Hair follicle dermal papilla cell (primary cell): ENCODE measurements around the gene ANXA7. TPM values are rescaled to one million over a fixed set of nuclear protein-coding genes. Genes with fewer than 3 reads are reported as not detected.

ENCODE experiments used
- small RNA-seq: library from RNA; depleted of rRNA; stranded (forward); fragments of <200 nt; gene quantifications from one replicate; pipeline ENCODE3, GENCODE V24; 2012
- total RNA-seq: library from RNA; depleted of rRNA; stranded (reverse); fragments of >200 nt; gene quantifications from 2 replicates; pipeline ENCODE4 v1.2.3, GENCODE V29; 2012

The ANXA7 gene
- total RNA-seq = 109 and 125 TPM in 2 replicates

DNA sequence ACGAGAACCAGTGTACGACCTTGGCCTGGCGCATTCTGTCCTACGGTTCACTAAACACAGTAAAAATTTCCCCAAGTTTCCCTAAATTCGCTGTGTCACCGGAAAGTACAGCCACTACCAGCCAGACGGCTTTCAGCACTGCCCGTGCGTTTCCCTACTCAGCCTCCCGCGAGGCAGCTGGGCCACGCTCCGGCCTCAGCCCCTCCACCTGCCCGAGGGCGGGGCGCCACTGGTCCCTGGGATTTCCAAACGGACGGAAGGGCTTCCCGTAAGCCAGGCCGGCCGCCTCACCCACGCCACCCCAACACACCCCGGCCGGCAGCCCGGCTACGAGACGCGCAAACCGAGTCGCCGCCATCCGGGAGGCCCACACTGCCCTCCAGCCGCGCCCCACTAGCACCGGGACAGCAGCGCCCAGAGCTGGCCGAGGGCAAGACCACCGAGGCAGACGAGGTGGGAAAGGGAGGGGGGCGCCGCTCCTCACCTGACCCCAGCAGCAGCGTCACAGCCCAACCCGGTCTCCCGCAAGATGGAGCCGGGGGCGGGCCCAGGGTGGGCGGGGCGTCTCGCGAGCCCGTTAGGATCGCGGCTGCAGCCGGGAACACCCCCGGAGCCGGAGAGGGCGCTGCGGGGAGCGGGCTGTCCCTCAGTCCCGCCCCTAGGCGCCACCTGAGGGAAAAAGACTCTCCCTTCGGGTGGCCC is at the start of gene ANXA7:
Gene ANXA7 (minus strand): TSS at position 531 of the 702 bp plus-strand sequence. CDS start 13,202 bp downstream, outside the sequence.

DNA sequence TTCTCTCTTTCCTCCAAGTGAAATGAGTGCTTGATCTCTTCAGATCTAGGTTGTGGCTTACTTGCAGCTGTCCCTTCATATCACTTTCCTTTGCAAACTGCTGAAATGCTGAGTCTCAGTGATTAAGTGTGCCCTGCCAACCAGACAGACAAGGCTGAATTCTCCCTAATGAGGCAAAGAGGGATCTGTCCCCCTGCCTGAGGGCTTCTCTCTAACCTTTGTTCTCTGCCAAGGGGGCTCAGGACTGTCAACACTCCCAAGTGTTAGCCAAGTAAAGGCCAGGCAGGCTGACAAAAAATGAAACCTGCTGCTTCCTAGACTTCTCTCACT is 19.6 kb upstream of the ANXA7 start, which contains the start of gene MSS51:
Gene MSS51 (minus strand): TSS at position 24 of the 330 bp plus-strand sequence. CDS start 5,277 bp downstream, outside the sequence.

DNA sequence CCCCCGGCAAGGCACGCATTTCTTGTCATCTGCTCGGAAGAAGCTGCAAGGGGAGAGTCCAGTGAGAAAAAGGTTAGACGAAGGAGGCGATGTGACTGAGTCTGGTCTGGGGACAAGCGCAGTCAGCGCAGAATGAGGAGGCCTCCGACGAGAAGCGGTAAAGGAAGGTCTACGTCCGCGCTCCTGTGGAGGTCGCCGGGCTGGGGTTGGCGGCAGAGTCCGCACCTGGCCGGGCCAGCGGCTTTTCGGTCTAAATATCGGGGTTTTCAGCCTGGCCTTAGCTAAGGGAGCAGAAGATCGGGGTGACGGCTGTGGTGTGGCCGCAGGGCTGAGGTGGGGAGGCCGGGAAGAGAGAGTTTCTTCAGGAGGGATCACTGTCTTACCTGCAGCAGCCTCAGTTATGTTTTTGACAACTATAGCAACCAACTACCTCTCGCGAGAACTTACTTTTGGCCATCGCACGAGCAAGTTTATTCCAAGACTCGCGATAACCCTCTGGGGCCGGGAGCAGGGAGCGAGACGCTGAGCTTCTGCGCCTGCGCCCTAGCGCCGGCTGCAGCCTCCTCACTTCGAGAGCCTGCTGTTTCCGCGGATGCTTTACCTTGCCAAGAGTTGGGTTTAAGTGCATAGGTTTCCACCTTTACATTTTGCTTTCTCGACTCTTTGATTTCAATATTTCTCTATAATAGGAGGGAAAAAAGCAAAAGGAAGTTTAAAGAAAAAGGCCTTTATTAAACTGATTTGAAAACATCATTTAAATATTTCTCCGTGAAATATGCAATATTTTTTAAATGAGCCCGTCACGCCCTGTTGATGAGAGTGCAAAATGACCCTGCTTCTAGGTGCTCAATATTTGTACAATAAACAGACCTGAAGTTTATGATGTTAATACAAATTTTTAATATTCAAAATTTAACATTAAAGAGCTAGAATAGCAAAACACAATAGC is 55.3 kb downstream of the ANXA7 start, which contains the start of gene CFAP70:
Gene CFAP70 (minus strand): TSS at position 534 of the 949 bp plus-strand sequence. CDS start 4,068 bp downstream, outside the sequence.

Small RNAs within 50 kb of the gene (small RNA-seq; reads per million reads assigned to genes)
- gene RF00019 = not detected

Other genes with a start within 250 kb of the ANXA7 start
- gene ECD, start 246.1 kb downstream of the ANXA7 start, total RNA-seq = 30.6 and 32.1 TPM in 2 replicates
- 29.9 and 38.3 TPM in 2 replicates for gene FAM149B1, start 245.9 kb downstream of the ANXA7 start, total RNA-seq
- gene DNAJC9, start 166.8 kb downstream of the ANXA7 start, total RNA-seq = 8.5 and 11.5 TPM in 2 replicates
- 72.9 and 74.6 TPM in 2 replicates for gene MRPS16, start 161.4 kb downstream of the ANXA7 start, total RNA-seq
- 1.2 and 1.3 TPM in 2 replicates for gene CFAP70, start 55.2 kb downstream of the ANXA7 start, total RNA-seq
- 2.9 TPM in 2 replicates for gene MSS51, start 19.5 kb upstream of the ANXA7 start, total RNA-seq
- 32.7 and 37.0 TPM in 2 replicates for gene PPP3CB, start 82.0 kb upstream of the ANXA7 start, total RNA-seq
- 8.6 and 11.5 TPM in 2 replicates for gene USP54, start 177.3 kb upstream of the ANXA7 start, total RNA-seq
- gene MYOZ1, start 227.4 kb upstream of the ANXA7 start, total RNA-seq = 0.12 and 0.16 TPM in 2 replicates
- gene SYNPO2L, start 242.0 kb upstream of the ANXA7 start, total RNA-seq = under 0.01 TPM in 1 of 2 replicates, not detected in the other